CD4-positive, alpha-beta memory T cell (primary cell): ENCODE data around the gene LZTS3. TPM values are rescaled to one million over a fixed set of nuclear protein-coding genes. Genes with fewer than 3 reads are reported as not detected.

ENCODE experiments used
- CTCF ChIA-PET: fragments of 350-600 bp; sonication (Branson Sonifier 250); formaldehyde crosslinking; loops from one replicate; lab custom pipeline; 2021; ENCODE audit warnings: inconsistent platforms; ENCODE audit not compliant: partially characterized antibody; lab: Charles Lee
- POLR2A ChIA-PET: fragments of 350-600 bp; sonication (Branson Sonifier 250); formaldehyde crosslinking; loops from one replicate; lab custom pipeline; 2021; ENCODE audit not compliant: partially characterized antibody; lab: Charles Lee
- DNase-seq, 5 donors: peaks; one replicate each; pipeline versions ENCODE4 v3.0.0 to v3.0.0-alpha.2; 2020 to 2022; ENCODE audit warnings: mixed read lengths in 1 of 5
- H3K27ac ChIP-seq: one replicate; pipeline ENCODE4 v1.7.0; 2013; ENCODE audit warnings: low read depth, low read length
- H3K27me3 ChIP-seq: 2 replicates; pipeline ENCODE4 v1.7.0; 2013; ENCODE audit warnings: mild to moderate bottlenecking, low read length, moderate library complexity; ENCODE audit not compliant: insufficient read depth
- H3K36me3 ChIP-seq: 2 replicates; pipeline ENCODE4 v1.7.0; 2013; ENCODE audit warnings: mild to moderate bottlenecking, low read length, moderate library complexity; ENCODE audit not compliant: insufficient read depth
- H3K4me1 ChIP-seq: 2 replicates; pipeline ENCODE4 v1.7.0; 2013; ENCODE audit warnings: mild to moderate bottlenecking, low read length, moderate library complexity; ENCODE audit not compliant: insufficient read depth
- H3K4me3 ChIP-seq, 2 donors: one replicate each; pipeline ENCODE4 v1.7.0; 2013; ENCODE audit warnings: low read length in 2 of 2, mild to moderate bottlenecking in 1 of 2
- H3K9me3 ChIP-seq, 2 donors: one replicate each; pipeline ENCODE4 v1.7.0; 2013; ENCODE audit warnings: low read length in 2 of 2, control low read depth in 1 of 2; ENCODE audit not compliant: control insufficient read depth in 1 of 2
- H3K27ac Mint-ChIP-seq, 7 donors: one replicate each; pipeline ENCODE4 v1.8.0; 2020 to 2021; ENCODE audit warnings: mixed read lengths in 7 of 7, mild to moderate bottlenecking in 6 of 7, inconsistent platforms in 3 of 7, moderate library complexity in 3 of 7
- H3K27me3 Mint-ChIP-seq, 2 donors: one replicate each; pipeline ENCODE4 v1.8.0; 2020 to 2021; ENCODE audit warnings: mixed read lengths in 2 of 2
- H3K36me3 Mint-ChIP-seq, 2 donors: one replicate each; pipeline ENCODE4 v1.8.0; 2020 to 2021; ENCODE audit warnings: mixed read lengths in 2 of 2, inconsistent platforms in 1 of 2, mild to moderate bottlenecking in 1 of 2
- H3K4me1 Mint-ChIP-seq, 4 donors: one replicate each; pipeline ENCODE4 v1.8.0; 2020 to 2021; ENCODE audit warnings: mixed read lengths in 4 of 4, mild to moderate bottlenecking in 1 of 4
- H3K4me3 Mint-ChIP-seq, 8 donors: one replicate each; pipeline ENCODE4 v1.8.0; 2020 to 2021; ENCODE audit warnings: mixed read lengths in 8 of 8, mild to moderate bottlenecking in 7 of 8, moderate library complexity in 6 of 8, inconsistent platforms in 3 of 8
- H3K9me3 Mint-ChIP-seq, 8 donors: one replicate each; pipeline ENCODE4 v1.8.0; 2020 to 2021; ENCODE audit warnings: mixed read lengths in 8 of 8, mild to moderate bottlenecking in 5 of 8, inconsistent platforms in 3 of 8, moderate library complexity in 1 of 8
- intact Hi-C: fragments of 100-400 bp; cut with micrococcal nuclease; formaldehyde crosslinking; loops from one replicate; pipeline ENCODE4 v1.15.1; 2023
- polyA plus RNA-seq, 2 donors: library from polyadenylated mRNA; unstranded; fragments of 300-500 nt; fragmentation: Illumina TruSeq; gene quantifications; one replicate each; pipeline ENCODE4 v1.2.3, GENCODE V29; 2021
- total RNA-seq, 2 experiments: library from RNA; stranded (reverse); gene quantifications; one replicate each; pipeline ENCODE4 v1.2.3, GENCODE V29; 2021

Gene LZTS3
- total and polyA plus RNA-seq, 4 experiments from 2014 or later: 0.78 to 7.9 (median 3.9) TPM

DNA sequence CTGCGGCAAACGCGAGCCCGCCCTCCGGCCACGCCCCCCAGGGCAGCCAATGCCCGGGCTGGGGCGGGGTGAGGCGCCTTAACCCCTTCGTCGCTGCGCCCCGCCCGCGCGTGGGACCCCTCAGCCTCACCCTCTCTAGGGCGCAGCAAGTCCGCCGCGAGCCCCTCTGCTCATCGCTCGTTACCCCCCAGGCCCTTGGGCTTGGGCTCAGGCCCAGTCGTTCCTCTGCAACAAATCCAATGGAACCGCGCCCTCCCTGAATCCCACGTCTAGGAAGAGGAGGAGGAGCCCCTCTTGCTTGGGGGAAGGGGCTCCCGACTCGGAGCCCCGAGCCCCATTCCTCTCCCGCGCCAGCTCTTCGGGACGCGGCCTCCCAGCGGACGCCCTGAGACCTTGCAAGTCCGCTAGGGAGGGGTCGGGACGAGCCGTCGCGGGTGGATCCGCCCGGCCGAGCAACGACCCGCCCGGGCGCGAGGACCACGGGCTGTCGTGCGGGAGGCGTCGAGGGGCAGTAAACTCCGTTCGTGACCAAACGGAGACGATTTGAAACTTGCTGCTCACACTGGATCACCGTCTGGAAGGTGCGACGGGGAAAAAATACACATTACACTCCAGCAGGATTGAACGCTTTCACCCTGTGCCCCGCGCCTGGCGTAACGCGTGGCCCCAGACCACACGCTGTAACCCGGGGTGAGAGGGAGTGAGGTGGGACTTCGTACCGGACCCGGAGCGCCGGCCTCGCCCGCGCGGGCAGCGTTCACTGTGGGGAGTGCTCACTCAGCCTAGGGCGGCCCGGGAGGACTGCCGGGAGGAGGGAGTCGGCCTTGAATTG, 477 bp upstream of the LZTS3 start:
- ChIA-PET CTCF (no interaction called here), POLR2A (interaction anchor here (0.9 kb wide), 1 partner anchor 16 kb away, joined by 4 read pairs; no protein-coding TSS in a partner anchor)
- intact Hi-C loops: loop anchor here (1.0 to 5.0 kb wide), 4 partner anchors 15 to 65 kb away; partner anchors contain the start of genes DDRGK1, FASTKD5, SLC4A11 and UBOX5
- Histone ChIP-seq H3K4me3 (peak overlapping the region; percentile 73 to 89), H3K27me3 (no peaks in the 10 kb centered on the region), H3K27ac (peak overlapping the region; percentile 89), H3K4me1 (peaks cover 15% of the 10 kb centered on the region), H3K36me3 (no peaks in the 10 kb centered on the region), H3K9me3 (no peaks in the 10 kb centered on the region)
- H3K4me3 Mint-ChIP-seq: peak overlapping the region; percentile 80 to 88 (median 84)
- H3K36me3 Mint-ChIP-seq: peaks cover 0 to 1% of the 10 kb centered on the region in 2 donors
- H3K9me3 Mint-ChIP-seq: no peaks in the 10 kb centered on the region
- H3K4me1 Mint-ChIP-seq: peaks cover 4 to 25% (median 11%) of the 10 kb centered on the region in 4 donors
- H3K27ac Mint-ChIP-seq: peak overlapping the region; percentile 52 to 92 (median 87)
- H3K27me3 Mint-ChIP-seq: peaks cover 6 to 12% of the 10 kb centered on the region in 2 donors
- peak in 2 of 5 donors; percentile 46 to 90 for DNase-seq

GRCh38 chr20:3172126-3172932, 1.0 kb downstream of the LZTS3 start:
- peaks cover 12 to 18% of the 10 kb centered on the region in 2 donors for H3K27me3 Mint-ChIP-seq
- intact Hi-C loops: loop anchor here (2.0 to 5.0 kb wide), 2 partner anchors 50 to 66 kb away; partner anchors contain the start of gene SLC4A11

DNA sequence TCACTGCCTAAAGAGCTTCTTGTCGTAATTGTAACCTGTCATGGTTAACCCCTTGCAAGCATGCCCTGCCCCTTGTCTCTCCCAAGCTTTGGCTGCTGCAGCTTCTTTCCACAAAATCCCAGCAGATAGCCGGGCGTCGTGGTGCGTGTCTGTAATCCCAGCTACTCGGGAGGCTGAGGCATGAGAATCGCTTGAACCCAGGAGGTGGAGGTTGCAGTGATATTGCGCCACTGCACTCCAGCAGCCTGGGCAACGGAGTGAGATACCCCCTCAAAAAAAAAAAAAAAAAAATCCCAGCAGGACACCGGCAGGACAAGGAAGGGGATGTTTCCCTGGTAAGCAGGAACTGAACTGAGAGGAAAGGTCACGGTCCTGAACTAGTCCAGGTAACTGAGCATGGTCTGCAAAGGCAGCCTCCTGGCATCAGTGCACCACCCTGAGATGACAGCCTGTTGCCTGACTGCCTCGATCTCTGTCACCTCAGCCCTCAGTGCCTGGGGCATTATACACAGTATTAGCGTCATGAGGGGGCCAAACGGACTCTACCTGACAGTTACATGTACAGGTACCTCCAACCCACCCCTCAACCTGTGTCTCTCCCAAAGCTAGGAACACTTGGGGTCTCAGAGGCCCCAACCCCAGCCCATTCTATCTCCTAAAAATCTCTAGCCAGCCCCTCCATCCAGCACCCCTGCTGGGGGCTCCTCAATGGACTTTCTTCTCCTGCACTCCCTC, 1.8 kb downstream of the LZTS3 start:
- Mint-ChIP-seq H3K4me3 (peak overlapping the region; percentile 40 to 86 (median 82)), H3K4me1 (peaks cover 3 to 30% (median 11%) of the 10 kb centered on the region in 4 donors), H3K27me3 (peaks cover 13 to 18% of the 10 kb centered on the region in 2 donors), H3K27ac (peak overlapping the region in 4 of 7 donors; percentile 83 to 89 (median 88)), H3K9me3 (no peaks in the 10 kb centered on the region), H3K36me3 (peaks cover 0 to 1% of the 10 kb centered on the region in 2 donors)
- DNase-seq: no peak
- Histone ChIP-seq H3K4me3 (no peak overlapping the region), H3K9me3 (no peaks in the 10 kb centered on the region), H3K27ac (no peak overlapping the region), H3K27me3 (peaks cover 7% of the 10 kb centered on the region), H3K36me3 (no peaks in the 10 kb centered on the region), H3K4me1 (peaks cover 15% of the 10 kb centered on the region)
- POLR2A ChIA-PET: interaction anchor here (0.8 to 1.7 kb wide), 4 partner anchors 8 to 32 kb away, joined by 3 to 8 read pairs (median 4); no protein-coding TSS in a partner anchor
- intact Hi-C loops: loop anchor here (2.0 to 5.0 kb wide), 2 partner anchors 49 to 67 kb away; partner anchors contain the start of gene SLC4A11
- CTCF ChIA-PET: interaction anchor here (1.0 to 1.1 kb wide), 3 partner anchors 10 to 102 kb away, joined by 3 to 9 read pairs (median 3); partner anchors contain the start of genes FASTKD5 and UBOX5

More at GRCh38 chr20:3172126-3172932, 1.0 kb downstream of the LZTS3 start:
- no peak for DNase-seq
- Mint-ChIP-seq H3K36me3 (peaks cover 0 to 1% of the 10 kb centered on the region in 2 donors), H3K4me3 (peak overlapping the region; percentile 79 to 86 (median 83)), H3K27ac (peak overlapping the region; percentile 80 to 89 (median 87)), H3K9me3 (no peaks in the 10 kb centered on the region), H3K4me1 (peaks cover 3 to 30% (median 11%) of the 10 kb centered on the region in 4 donors)
- POLR2A ChIA-PET: interaction anchor here (0.8 to 1.7 kb wide), 4 partner anchors 9 to 31 kb away, joined by 3 to 8 read pairs (median 4); no protein-coding TSS in a partner anchor
- H3K9me3 ChIP-seq: no peaks in the 10 kb centered on the region
- H3K4me3 ChIP-seq: no peak overlapping the region
- H3K4me1 ChIP-seq: peaks cover 15% of the 10 kb centered on the region
- CTCF ChIA-PET: interaction anchor here (1.0 to 1.1 kb wide), 2 partner anchors 13 to 103 kb away, joined by 3 read pairs; partner anchors contain the start of genes FASTKD5 and UBOX5
- H3K27ac ChIP-seq: no peak overlapping the region
- H3K27me3 ChIP-seq: peaks cover 3% of the 10 kb centered on the region
- H3K36me3 ChIP-seq: no peaks in the 10 kb centered on the region

DNA sequence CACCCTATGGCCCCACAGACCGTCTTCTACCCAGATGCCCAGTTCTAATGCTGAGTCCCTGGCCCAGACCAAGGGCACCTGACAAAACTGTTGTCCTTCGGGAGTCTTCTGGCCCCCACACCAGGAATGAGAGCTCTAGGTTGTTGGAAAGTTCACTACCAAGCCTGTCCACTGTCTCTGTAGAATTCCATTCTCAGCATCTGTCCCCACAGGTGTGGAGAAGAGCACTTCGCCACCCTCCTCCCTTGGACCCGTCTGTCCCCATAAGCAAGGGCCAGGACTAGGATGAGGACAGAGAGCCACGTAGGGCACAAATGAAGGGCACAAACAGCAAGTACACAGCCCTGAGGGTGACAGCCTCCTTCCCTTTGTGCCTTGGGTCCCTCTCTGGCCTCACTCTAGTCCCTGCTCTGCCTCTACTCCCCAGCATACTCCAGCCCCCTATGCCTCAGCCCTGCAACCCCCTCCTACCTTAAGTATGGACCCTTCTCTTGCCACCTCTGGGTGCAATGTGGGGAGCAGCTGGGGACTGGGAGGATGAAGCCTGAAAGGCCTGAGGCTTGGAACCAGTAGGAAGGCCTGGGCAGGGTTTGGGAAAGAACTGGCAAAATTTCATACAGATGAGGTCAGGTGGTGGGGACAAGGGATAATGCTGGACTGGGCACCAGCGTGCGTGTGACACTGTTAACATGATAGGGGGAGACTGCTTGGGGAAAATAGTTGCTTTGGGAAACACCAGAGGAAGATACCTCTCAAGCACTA, 4.3 kb downstream of the LZTS3 start:
- ChIA-PET POLR2A (no interaction called here), CTCF (no interaction called here)
- Histone ChIP-seq H3K27ac (no peak overlapping the region), H3K4me1 (peaks cover 11% of the 10 kb centered on the region), H3K9me3 (no peaks in the 10 kb centered on the region), H3K27me3 (peaks cover 7% of the 10 kb centered on the region), H3K36me3 (no peaks in the 10 kb centered on the region), H3K4me3 (no peak overlapping the region)
- Mint-ChIP-seq H3K4me3 (peak overlapping the region in 1 of 8 donors; percentile 20), H3K27ac (peak overlapping the region in 2 of 7 donors; percentile 2 to 46), H3K4me1 (peaks cover 0 to 22% (median 4%) of the 10 kb centered on the region in 4 donors), H3K27me3 (peaks cover 14 to 18% of the 10 kb centered on the region in 2 donors), H3K9me3 (no peaks in the 10 kb centered on the region), H3K36me3 (peaks cover 0 to 1% of the 10 kb centered on the region in 2 donors)
- no peak for DNase-seq
- intact Hi-C loops: no loop called here

GRCh38 chr20:3168079-3168828, 5.1 kb downstream of the LZTS3 start:
- intact Hi-C loops: no loop called here
- peaks cover 7% of the 10 kb centered on the region for H3K27me3 ChIP-seq

More at GRCh38 chr20:3168079-3168828, 5.1 kb downstream of the LZTS3 start:
- Histone ChIP-seq H3K4me1 (peaks cover 8% of the 10 kb centered on the region), H3K27ac (no peak overlapping the region), H3K4me3 (no peak overlapping the region), H3K36me3 (no peaks in the 10 kb centered on the region), H3K9me3 (no peaks in the 10 kb centered on the region)
- ChIA-PET POLR2A (interaction anchor here (1.1 to 1.7 kb wide), 2 partner anchors 9 to 35 kb away, joined by 3 to 4 read pairs; partner anchors contain the start of genes FASTKD5 and UBOX5), CTCF (no interaction called here)
- DNase-seq: no peak
- Mint-ChIP-seq H3K36me3 (peaks cover 0 to 1% of the 10 kb centered on the region in 2 donors), H3K9me3 (no peaks in the 10 kb centered on the region), H3K27ac (peak overlapping the region in 1 of 7 donors; percentile 46), H3K27me3 (peaks cover 14 to 18% of the 10 kb centered on the region in 2 donors), H3K4me3 (peak overlapping the region in 1 of 8 donors; percentile 24), H3K4me1 (peaks cover 0 to 22% (median 4%) of the 10 kb centered on the region in 4 donors)
